Stomach (tissue), 4 donors: ENCODE data around the gene AQP7.

Source experiments
- CTCF ChIP-seq, 7 experiments: fragments of 450-650 bp in 4 of 7; fragments of 200-600 bp in 3 of 7; sonication (generic) in 3 of 7; IDR thresholded peaks; one replicate each; pipeline ENCODE4 v1.5.1; 2016 to 2019; ENCODE audit warnings: antibody characterized with exemption in 7 of 7, control low read depth in 2 of 7, mild to moderate bottlenecking in 1 of 7
- EP300 ChIP-seq: sonication (generic); formaldehyde crosslinking; IDR thresholded peaks from one replicate; pipeline ENCODE4 v1.6.1; 2017; ENCODE audit warnings: antibody characterized with exemption

DNA sequence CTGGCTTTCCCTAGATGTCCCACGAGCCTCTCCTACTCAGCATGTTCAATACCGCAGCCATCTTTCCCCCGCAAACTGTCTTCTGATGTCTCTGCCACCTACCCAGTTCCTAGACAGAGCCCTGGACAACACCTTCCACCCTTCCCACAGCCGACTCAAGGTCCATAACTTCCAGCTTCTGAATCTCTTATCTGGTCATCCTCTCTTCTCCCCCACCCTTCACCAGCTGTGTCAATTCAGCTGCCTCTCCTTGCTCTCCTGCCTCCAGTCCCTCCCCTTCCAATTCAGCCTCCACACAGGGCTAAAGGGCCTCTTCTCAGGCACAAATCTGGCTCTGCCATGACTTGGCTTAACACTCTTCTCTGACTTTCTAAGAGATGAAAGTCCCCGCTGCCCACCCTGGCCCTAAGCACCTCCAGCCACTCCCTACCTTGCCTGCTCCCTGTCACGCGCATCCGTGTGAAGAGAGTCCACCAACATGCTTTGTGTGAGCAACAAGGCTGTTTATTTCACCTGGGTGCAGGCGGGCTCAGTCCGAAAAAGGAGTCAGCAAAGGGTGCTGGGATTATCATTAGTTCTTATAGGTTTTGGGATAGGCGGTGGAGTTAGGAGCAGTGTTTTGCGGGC, 25.2 kb downstream of the AQP7 start:
- TF ChIP-seq EP300 (no peak), CTCF (IDR thresholded peaks at IDR 0.05) (no peak)
